A549 (cell line): Measurements from ENCODE around the gene CTDP1. TPM values are rescaled to one million over a fixed set of nuclear protein-coding genes. Genes with fewer than 3 reads are reported as not detected.

Experiments
- ATAC-seq, 2 experiments: fragments of 200-7000 bp in 1 of 2; fragments of >200 bp in 1 of 2; cut with Nextera tagmentation in 1 of 2; cut with Tn5 transposase in 1 of 2; 3 replicates each; pipeline versions ENCODE4 v1.8.0 to v1.9.1; 2018 to 2020; ENCODE audit warnings: mild to moderate bottlenecking in 1 of 2, moderate library complexity in 1 of 2
- CTCF ChIA-PET: fragments of 300-600 bp; sonication (Branson Sonifier 250); formaldehyde crosslinking; extraction: SDS; loops from one replicate; lab custom pipeline; 2021; ENCODE audit warnings: antibody characterized with exemption, inconsistent platforms; lab: Yijun Ruan, JAX
- POLR2A ChIA-PET: fragments of 350-600 bp; formaldehyde crosslinking; extraction: SDS; loops from one replicate; lab custom pipeline; 2021; ENCODE audit warnings: antibody characterized with exemption, inconsistent platforms; lab: Yijun Ruan, JAX
- DNase-seq, 2 experiments: peaks; one replicate each; pipeline versions ENCODE4 v3.0.0 to v3.0.0-alpha.2; 2011 to 2016; ENCODE audit warnings: low read depth in 1 of 2, low spot score in 1 of 2
- FAIRE-seq: peaks from 2 replicates; lab custom pipeline; 2011; peaks lifted over from hg19 to GRCh38; lab: Jason Lieb, UNC
- H3K27ac ChIP-seq, 2 experiments: fragments of >200 bp; sonication (Bioruptor Twin); formaldehyde crosslinking; 3 replicates each; pipeline ENCODE4 v1.5.1; 2016 to 2017
- H3K4me1 ChIP-seq: fragments of >200 bp; sonication (Bioruptor Twin); formaldehyde crosslinking; 3 replicates; pipeline ENCODE4 v1.6.1; 2016
- H3K4me2 ChIP-seq: fragments of >200 bp; sonication (Bioruptor Twin); formaldehyde crosslinking; 3 replicates; pipeline ENCODE4 v1.6.1; 2016
- H3K4me3 ChIP-seq: fragments of >200 bp; sonication (Bioruptor Twin); formaldehyde crosslinking; 3 replicates; pipeline ENCODE4 v1.5.1; 2016
- H3K9me3 ChIP-seq: fragments of >200 bp; sonication (Bioruptor Twin); formaldehyde crosslinking; 3 replicates; pipeline ENCODE4 v1.6.1; 2016
- BHLHE40 ChIP-seq: IDR thresholded peaks from 2 replicates; pipeline ENCODE4 v1.6.1; 2012; ENCODE audit warnings: low read depth, low read length, inconsistent platforms
- CEBPB ChIP-seq, 2 experiments: fragments of >200 bp in 1 of 2; sonication (Bioruptor Twin) in 1 of 2; formaldehyde crosslinking in 1 of 2; IDR thresholded peaks; 2 replicates each; pipeline ENCODE4 v1.6.1; 2012 to 2016
- EHF ChIP-seq: fragments of 250-450 bp; sonication (Bioruptor Pico); IDR thresholded peaks from 2 replicates; pipeline ENCODE4 v1.5.0; 2020; ENCODE audit warnings: mild to moderate bottlenecking
- EHMT2 ChIP-seq: fragments of 200-600 bp; sonication (generic); IDR thresholded peaks from 2 replicates; pipeline ENCODE4 v1.6.1; 2016; ENCODE audit warnings: antibody characterized with exemption, low read depth, mild to moderate bottlenecking, moderate library complexity
- EP300 ChIP-seq, 2 experiments: fragments of >200 bp; sonication (Bioruptor Twin); formaldehyde crosslinking; IDR thresholded peaks; 2 replicates in 1 of 2; 3 replicates in 1 of 2; pipeline ENCODE4 v1.6.1; 2016 to 2017
- HOXB13 ChIP-seq: fragments of 250-450 bp; sonication (Bioruptor Pico); IDR thresholded peaks from 2 replicates; pipeline ENCODE4 v1.5.0; 2020; ENCODE audit warnings: low read depth, mild to moderate bottlenecking, moderate library complexity
- HOXB5 ChIP-seq: fragments of 250-450 bp; sonication (Bioruptor Pico); IDR thresholded peaks from 2 replicates; pipeline ENCODE4 v1.5.0; 2020; ENCODE audit warnings: mild to moderate bottlenecking, moderate library complexity
- JUN ChIP-seq, 2 experiments: fragments of >200 bp; sonication (Bioruptor Twin); formaldehyde crosslinking; IDR thresholded peaks; 2 replicates in 1 of 2; 3 replicates in 1 of 2; pipeline ENCODE4 v1.6.1; 2016 to 2017
- JUNB ChIP-seq: fragments of >200 bp; sonication (Bioruptor Twin); formaldehyde crosslinking; IDR thresholded peaks from 2 replicates; pipeline ENCODE4 v1.6.1; 2016
- KDM1A ChIP-seq: fragments of 200-600 bp; sonication (generic); IDR thresholded peaks from 2 replicates; pipeline ENCODE4 v1.6.1; 2016; ENCODE audit warnings: low read depth, mild to moderate bottlenecking
- MYC ChIP-seq: IDR thresholded peaks from 2 replicates; pipeline ENCODE4 v1.6.1; 2012; ENCODE audit warnings: mild to moderate bottlenecking, inconsistent platforms, low read length, improper control_type of control experiment, borderline replicate concordance
- NFE2L2 ChIP-seq: fragments of 150-350 bp; conservative IDR thresholded peaks from 2 replicates; pipeline ENCODE4 v1.6.1; 2014; ENCODE audit warnings: low read length
- RAD21 ChIP-seq, 2 experiments: fragments of >200 bp in 1 of 2; sonication (Bioruptor Twin) in 1 of 2; formaldehyde crosslinking in 1 of 2; IDR thresholded peaks in 1 of 2; conservative IDR thresholded peaks in 1 of 2; 2 replicates in 1 of 2; 3 replicates in 1 of 2; pipeline ENCODE4 v1.6.1; 2012 to 2018; ENCODE audit warnings: inconsistent platforms in 1 of 2
- RFX5 ChIP-seq: fragments of 450-650 bp; IDR thresholded peaks from 2 replicates; pipeline ENCODE4 v1.7.1; 2014; ENCODE audit warnings: antibody characterized with exemption, mild to moderate bottlenecking, moderate library complexity
- RNF2 ChIP-seq: fragments of 200-600 bp; sonication (generic); IDR thresholded peaks from 2 replicates; pipeline ENCODE4 v1.6.1; 2016; ENCODE audit warnings: low read depth, mild to moderate bottlenecking, antibody characterized with exemption, moderate library complexity, borderline replicate concordance
- SREBF2 ChIP-seq: fragments of 450-650 bp; IDR thresholded peaks from 2 replicates; pipeline ENCODE4 v1.6.1; 2014; ENCODE audit warnings: mild to moderate bottlenecking, moderate library complexity
- TFCP2L1 ChIP-seq: fragments of 250-450 bp; sonication (Bioruptor Pico); IDR thresholded peaks from 2 replicates; pipeline ENCODE4 v1.5.0; 2021; ENCODE audit warnings: mild to moderate bottlenecking
- WGBS: methylation state at CpG from one replicate; pipeline ENCODE4 v1.1.6; 2017; ENCODE audit errors: missing lambda C conversion rate; 5-methylcytosine and 5-hydroxymethylcytosine counted together
- polyA plus RNA-seq, 4 experiments: library from polyadenylated mRNA; depleted of rRNA in 3 of 4; stranded (reverse); fragments of >200 nt; fragmentation: RNase III in 1 of 4; extraction: RNeasy Plus Mini Kit Qiagen cat#74134 plus additional on column Dnase treatment in 1 of 4; gene quantifications; 2 replicates in 3 of 4; 3 replicates in 1 of 4; pipeline ENCODE4 v1.2.3, GENCODE V29; 2011 to 2017
- TF ChIP-seq, protein P1 (sequence below): fragments of >200 bp; sonication (Bioruptor Twin); formaldehyde crosslinking; IDR thresholded peaks from 2 replicates; pipeline ENCODE4 v1.6.1; 2016
- TF ChIP-seq, protein P2 (sequence below): fragments of 450-650 bp; IDR thresholded peaks from 2 replicates; pipeline ENCODE4 v1.6.1; 2014; ENCODE audit warnings: antibody characterized with exemption
- TF ChIP-seq, protein P3 (sequence below): fragments of 200-600 bp; sonication (generic); IDR thresholded peaks from 2 replicates; pipeline ENCODE4 v1.6.1; 2016; ENCODE audit warnings: antibody characterized with exemption, mild to moderate bottlenecking, moderate library complexity
- TF ChIP-seq, protein P4 (sequence below): IDR thresholded peaks from 2 replicates; pipeline ENCODE4 v1.6.1; 2012

Gene CTDP1
- polyA plus RNA-seq, 2 of the 4 experiments (the other 2 are of a cell fraction), result 6.8 to 12.1 TPM

DNA sequence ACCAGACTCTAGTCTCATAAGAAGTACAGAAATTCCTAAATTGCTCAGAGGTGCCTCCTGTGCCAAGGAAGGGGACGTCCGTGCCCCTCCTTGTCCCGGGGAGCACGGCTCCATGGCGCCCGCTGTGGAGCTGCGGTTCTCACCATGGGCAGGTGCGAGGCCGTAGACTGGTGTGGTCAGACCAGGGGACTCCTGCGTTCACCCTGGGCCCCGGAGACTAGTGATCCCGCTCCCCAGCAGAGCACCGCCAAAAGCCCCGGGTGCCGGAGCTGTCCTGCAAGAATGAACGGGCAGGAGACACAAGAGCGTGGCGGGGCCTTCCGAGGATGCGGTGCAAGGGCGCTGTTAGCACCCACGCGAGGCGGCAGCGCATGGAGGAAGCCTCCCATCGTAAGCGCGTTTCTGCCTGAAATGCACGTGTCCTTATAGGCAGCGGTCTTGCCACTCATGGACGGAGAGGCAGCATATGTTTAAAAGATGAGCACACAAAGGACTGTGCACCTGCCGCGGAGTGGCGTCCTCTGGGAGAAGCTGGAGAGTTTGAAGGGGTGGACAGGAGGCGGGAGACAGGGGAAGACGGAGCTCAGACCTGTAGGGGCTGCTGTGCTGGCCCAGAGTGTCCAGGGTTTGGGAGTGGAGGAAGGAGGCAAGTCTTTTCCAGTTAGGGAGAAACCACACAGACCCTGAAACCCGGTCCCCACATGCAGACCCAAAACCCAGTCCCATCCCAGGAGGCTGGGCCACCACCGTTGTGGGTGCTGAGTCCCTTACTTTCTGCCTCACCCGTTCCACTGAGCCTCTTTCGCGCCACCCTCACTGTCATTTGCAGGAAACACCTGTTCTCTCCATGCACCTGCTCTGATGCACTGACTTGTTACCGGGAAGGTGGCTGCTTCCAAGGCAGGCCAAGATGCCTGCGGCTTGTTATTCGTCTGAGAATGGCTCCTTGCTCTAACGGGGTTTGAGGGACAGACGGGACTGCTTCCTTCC, 110.6 kb downstream of the CTDP1 start:
- TF ChIP-seq NFE2L2 (no peak), TFCP2L1 (CRISPR knock-in tag) (no peak), HOXB13 (CRISPR knock-in tag) (no peak), MYC (no peak), RFX5 (no peak), RAD21 (conservative IDR thresholded peaks at IDR 0.05 in 1 of 2, IDR thresholded peaks at IDR 0.05 in 1 of 2) (no peak), EP300 (IDR thresholded peaks at IDR 0.05) (no peak), HOXB5 (no peak), SREBF2 (no peak), KDM1A (no peak), JUNB (no peak), JUN (IDR thresholded peaks at IDR 0.05) (no peak), RNF2 (no peak), EHF (CRISPR knock-in tag) (no peak)
- TF ChIP-seq, protein P1, sequence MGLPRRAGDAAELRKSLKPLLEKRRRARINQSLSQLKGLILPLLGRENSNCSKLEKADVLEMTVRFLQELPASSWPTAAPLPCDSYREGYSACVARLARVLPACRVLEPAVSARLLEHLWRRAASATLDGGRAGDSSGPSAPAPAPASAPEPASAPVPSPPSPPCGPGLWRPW, result no peak
- TF ChIP-seq, protein P2, sequence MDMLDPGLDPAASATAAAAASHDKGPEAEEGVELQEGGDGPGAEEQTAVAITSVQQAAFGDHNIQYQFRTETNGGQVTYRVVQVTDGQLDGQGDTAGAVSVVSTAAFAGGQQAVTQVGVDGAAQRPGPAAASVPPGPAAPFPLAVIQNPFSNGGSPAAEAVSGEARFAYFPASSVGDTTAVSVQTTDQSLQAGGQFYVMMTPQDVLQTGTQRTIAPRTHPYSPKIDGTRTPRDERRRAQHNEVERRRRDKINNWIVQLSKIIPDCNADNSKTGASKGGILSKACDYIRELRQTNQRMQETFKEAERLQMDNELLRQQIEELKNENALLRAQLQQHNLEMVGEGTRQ, result no peak
- Histone ChIP-seq H3K9me3 (no peaks in the 10 kb centered on the region), H3K4me3 (no peak overlapping the region), H3K27ac (no peak overlapping the region; a peak in 2 of 6 replicates), H3K4me2 (no peak overlapping the region), H3K4me1 (peaks cover 7% of the 10 kb centered on the region; the same call in 1 of the 3 replicates)
- ATAC-seq (no peak), DNase-seq (no peak), FAIRE-seq (no peak)
- ChIA-PET POLR2A (no interaction called here), CTCF (no interaction called here)
- WGBS, result 79% methylated on average over 37 of the region's 46 CpGs

DNA sequence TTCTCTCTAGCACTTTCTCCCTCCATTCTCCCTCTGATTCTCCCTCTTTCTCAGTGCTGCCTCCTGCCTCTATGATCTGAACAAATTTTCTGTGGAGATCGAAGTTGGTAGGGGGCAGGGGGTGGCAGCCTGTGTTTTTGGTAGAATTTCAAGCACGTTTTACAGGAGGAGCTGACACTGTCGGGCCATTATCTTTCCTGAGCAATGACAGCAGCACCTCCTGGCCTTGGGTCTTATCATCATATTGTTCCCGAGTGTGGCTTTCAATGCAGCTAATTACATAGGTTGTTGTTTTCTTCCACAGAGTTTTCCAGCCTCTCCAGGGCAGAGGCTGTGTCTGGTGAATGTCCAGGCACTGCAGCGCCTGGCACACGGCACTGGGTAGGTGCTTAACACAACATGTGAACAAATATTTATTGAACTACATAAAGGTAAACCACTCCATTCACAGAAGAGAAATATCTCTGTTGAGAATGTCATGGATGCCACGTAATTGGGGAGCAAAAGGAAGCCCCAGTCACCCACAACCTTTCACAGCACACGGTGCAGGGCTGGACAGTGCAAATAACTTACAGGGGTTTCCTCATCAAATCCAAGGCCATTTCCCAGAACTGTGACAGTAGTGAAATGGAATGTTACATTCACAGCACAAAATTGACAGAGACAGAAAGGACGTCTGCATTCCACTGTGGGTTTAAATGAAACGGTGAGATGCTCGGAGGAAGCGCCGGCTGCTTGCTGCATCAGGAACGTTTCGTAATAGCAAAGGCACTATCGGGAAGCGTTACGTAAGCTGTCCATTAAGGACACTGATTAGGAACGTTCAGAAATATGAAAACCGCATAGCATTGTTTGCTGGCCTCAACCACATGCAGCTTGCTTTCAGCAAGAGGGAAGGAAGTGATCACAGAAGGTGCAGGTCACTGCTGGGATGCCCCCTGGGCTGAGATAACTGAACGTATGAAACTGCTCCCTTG, 111.7 kb downstream of the CTDP1 start:
- Histone ChIP-seq H3K4me1 (peaks cover 7% of the 10 kb centered on the region; the same call in 1 of the 3 replicates), H3K4me3 (no peak overlapping the region), H3K9me3 (no peaks in the 10 kb centered on the region), H3K27ac (peak overlapping the region in 1 of 2 experiments; percentile 60; a peak in 2 of 6 replicates), H3K4me2 (peak overlapping the region; percentile 56)
- 15% methylated on average over 21 of the region's 21 CpGs for WGBS
- FAIRE-seq (no peak), ATAC-seq (peak; percentile 41 to 66; a peak in 4 of 6 replicates), DNase-seq (peak; percentile 6 to 40)
- ChIA-PET POLR2A (no interaction called here), CTCF (no interaction called here)
- TF ChIP-seq EHF (CRISPR knock-in tag) (no peak), CEBPB (IDR thresholded peaks at IDR 0.05) (peak; percentile 27 to 55; a peak in 1 of 4 replicates)

DNA sequence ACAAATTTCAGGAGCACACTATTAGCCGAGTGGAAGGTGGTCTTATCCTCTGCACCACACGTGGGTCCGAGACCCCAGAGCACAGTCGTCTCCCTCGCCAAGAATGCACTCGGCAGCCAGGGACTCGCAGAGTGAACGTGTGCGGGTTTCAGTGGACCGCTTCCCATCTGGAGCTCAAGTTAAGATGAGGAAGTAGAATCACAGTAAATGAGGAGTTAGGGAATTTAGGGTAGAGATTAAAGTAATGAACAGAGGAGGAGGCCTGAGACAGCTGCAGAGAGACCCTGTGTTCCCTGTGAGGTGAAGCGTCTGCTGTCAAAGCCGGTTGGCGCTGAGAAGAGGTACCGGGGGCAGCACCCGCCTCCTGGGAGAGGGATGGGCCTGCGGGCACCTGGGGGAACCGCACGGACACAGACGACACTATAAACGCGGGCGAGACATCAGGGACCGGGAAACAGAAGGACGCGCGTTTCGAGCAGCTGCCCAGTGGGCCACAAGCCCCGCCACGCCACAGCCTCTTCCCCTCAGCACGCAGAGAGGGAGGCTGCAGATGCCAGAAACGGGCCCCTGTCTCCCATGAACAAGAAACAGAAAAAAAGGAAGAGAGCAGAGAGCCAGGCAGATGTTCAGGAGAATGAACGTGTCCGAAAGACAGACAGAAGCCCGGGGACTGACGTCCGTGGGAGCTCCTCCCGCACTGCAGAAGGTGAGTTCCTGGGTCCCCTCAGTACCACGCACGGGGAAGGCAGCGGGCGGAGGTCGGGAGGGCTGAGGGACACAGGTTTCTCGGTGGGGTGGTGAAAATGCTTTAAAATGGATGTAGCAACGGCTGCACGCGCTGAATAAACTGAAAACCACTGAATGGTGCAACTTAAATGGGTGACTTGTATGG, 112.7 kb downstream of the CTDP1 start:
- POLR2A ChIA-PET, result no interaction called here
- Histone ChIP-seq H3K4me2 (peak overlapping the region; percentile 56), H3K4me1 (peaks cover 7% of the 10 kb centered on the region; the same call in 1 of the 3 replicates), H3K27ac (peak overlapping the region; percentile 9 to 60; a peak in 3 of 6 replicates), H3K9me3 (no peaks in the 10 kb centered on the region), H3K4me3 (no peak overlapping the region)
- CTCF ChIA-PET, result no interaction called here
- WGBS, result 78% methylated on average over 46 of the region's 46 CpGs
- ATAC-seq (no peak), FAIRE-seq (no peak), DNase-seq (no peak)
- TF ChIP-seq, protein P3, sequence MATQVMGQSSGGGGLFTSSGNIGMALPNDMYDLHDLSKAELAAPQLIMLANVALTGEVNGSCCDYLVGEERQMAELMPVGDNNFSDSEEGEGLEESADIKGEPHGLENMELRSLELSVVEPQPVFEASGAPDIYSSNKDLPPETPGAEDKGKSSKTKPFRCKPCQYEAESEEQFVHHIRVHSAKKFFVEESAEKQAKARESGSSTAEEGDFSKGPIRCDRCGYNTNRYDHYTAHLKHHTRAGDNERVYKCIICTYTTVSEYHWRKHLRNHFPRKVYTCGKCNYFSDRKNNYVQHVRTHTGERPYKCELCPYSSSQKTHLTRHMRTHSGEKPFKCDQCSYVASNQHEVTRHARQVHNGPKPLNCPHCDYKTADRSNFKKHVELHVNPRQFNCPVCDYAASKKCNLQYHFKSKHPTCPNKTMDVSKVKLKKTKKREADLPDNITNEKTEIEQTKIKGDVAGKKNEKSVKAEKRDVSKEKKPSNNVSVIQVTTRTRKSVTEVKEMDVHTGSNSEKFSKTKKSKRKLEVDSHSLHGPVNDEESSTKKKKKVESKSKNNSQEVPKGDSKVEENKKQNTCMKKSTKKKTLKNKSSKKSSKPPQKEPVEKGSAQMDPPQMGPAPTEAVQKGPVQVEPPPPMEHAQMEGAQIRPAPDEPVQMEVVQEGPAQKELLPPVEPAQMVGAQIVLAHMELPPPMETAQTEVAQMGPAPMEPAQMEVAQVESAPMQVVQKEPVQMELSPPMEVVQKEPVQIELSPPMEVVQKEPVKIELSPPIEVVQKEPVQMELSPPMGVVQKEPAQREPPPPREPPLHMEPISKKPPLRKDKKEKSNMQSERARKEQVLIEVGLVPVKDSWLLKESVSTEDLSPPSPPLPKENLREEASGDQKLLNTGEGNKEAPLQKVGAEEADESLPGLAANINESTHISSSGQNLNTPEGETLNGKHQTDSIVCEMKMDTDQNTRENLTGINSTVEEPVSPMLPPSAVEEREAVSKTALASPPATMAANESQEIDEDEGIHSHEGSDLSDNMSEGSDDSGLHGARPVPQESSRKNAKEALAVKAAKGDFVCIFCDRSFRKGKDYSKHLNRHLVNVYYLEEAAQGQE, result no peak
- TF ChIP-seq, protein P4, sequence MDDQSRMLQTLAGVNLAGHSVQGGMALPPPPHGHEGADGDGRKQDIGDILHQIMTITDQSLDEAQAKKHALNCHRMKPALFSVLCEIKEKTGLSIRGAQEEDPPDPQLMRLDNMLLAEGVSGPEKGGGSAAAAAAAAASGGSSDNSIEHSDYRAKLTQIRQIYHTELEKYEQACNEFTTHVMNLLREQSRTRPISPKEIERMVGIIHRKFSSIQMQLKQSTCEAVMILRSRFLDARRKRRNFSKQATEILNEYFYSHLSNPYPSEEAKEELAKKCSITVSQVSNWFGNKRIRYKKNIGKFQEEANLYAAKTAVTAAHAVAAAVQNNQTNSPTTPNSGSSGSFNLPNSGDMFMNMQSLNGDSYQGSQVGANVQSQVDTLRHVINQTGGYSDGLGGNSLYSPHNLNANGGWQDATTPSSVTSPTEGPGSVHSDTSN, result no peak
- TF ChIP-seq BHLHE40, result no peak
- TF ChIP-seq JUNB, result no peak
- TF ChIP-seq, protein P2, result no peak
- no peak for TF ChIP-seq EHMT2
